ENCODE results near the gene SCGB1C1. TPM values are rescaled to one million over a fixed set of nuclear protein-coding genes. Genes with fewer than 3 reads are reported as not detected.
A peak's percentile ranks its signal among the peaks of the same experiment; 100 is the strongest.

The SCGB1C1 gene
- total RNA-seq, 1 experiment from 2014 or later: not detected

DNA sequence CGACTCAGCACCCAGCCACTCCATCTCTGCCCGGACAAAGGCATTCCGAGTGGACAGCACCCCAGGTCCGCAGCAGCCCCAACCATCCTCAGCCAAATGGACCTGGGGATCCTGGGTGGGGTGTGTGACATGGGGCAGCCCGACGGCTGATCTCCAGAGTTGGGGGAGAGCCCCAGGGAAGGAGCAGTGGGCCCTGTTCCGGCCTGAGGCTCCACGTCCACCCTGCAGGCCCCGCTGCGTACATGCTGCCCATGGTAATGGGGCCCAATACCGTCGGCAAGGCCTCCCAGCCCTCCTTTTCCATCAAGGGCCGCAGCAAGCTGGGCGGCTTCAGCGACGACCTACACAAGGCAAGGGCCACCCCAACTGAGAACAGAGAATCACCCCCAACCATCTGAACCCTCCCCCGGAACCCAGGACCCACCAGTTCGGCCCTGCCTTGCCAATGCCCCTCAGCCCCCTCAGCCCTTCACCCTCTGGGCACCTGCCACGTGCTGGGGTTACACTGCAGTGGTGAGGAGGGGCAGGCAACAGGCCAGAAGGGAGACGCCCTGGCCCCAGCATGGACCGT is 5.4 kb downstream of the SCGB1C1 start:
- ChIA-PET CTCF (no interaction called here), RAD21 (ENCODE audit: low non-redundant PET in 1 of 2, low total read pairs in 2 of 2, uncharacterized antibody in 2 of 2, unreplicated experiment in 2 of 2) (no interaction called here), POLR2A (no interaction called here)
- intact Hi-C loops (cut with micrococcal nuclease): no loop called here
- Histone ChIP-seq H3K79me2 (ENCODE audit: insufficient read depth, low read length) (no peaks in the 10 kb centered on the region), H2AFZ (ENCODE audit: low read depth, low read length, poor library complexity, severe bottlenecking) (no peak overlapping the region), H3K36me3 (ENCODE audit: control insufficient read depth in 1 of 2, insufficient read depth in 2 of 2, low read length in 2 of 2) (no peaks in the 10 kb centered on the region), H3K4me2 (ENCODE audit: low read length) (no peak overlapping the region), H3K4me3 (replicated peaks in 1 of 2; ENCODE audit: low read depth in 1 of 2, low read length in 2 of 2) (no peak overlapping the region), H3K9me2 (ENCODE audit: insufficient read depth) (no peaks in the 10 kb centered on the region), H3K27ac (ENCODE audit: low read depth, low read length) (no peak overlapping the region), H4K20me1 (ENCODE audit: insufficient read depth) (no peaks in the 10 kb centered on the region), H3K27me3 (ENCODE audit: insufficient read depth, low read length) (no peaks in the 10 kb centered on the region), H3K9ac (ENCODE audit: low read length) (no peak overlapping the region), H3K4me1 (ENCODE audit: control insufficient read depth in 1 of 2, insufficient read depth in 2 of 2, low read length in 2 of 2) (no peaks in the 10 kb centered on the region), H3K9me3 (ENCODE audit: control insufficient read depth in 1 of 2, insufficient read depth in 1 of 2, low read depth in 1 of 2, low read length in 2 of 2) (no peaks in the 10 kb centered on the region)
- DNase-seq (ENCODE audit: low read depth, low spot score) (no peak), ATAC-seq (no peak)
- BruUV-seq (replicated peaks): no TSS peak
- TF ChIP-seq JUND (IDR thresholded peaks at IDR 0.05): no peak
- no peak for TF ChIP-seq POLR2A (IDR thresholded peaks at IDR 0.05; ENCODE audit: borderline replicate concordance, extremely low read depth, insufficient read depth, insufficient read length)
- TF ChIP-seq, protein P1, sequence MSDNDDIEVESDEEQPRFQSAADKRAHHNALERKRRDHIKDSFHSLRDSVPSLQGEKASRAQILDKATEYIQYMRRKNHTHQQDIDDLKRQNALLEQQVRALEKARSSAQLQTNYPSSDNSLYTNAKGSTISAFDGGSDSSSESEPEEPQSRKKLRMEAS (IDR thresholded peaks at IDR 0.05): no peak
- no peak for TF ChIP-seq YY1 (IDR thresholded peaks at IDR 0.05; ENCODE audit: extremely low read depth, insufficient replicate concordance, low read depth, low read length)
- TF ChIP-seq CBX3 (IDR thresholded peaks at IDR 0.05; ENCODE audit: low read depth): no peak

DNA sequence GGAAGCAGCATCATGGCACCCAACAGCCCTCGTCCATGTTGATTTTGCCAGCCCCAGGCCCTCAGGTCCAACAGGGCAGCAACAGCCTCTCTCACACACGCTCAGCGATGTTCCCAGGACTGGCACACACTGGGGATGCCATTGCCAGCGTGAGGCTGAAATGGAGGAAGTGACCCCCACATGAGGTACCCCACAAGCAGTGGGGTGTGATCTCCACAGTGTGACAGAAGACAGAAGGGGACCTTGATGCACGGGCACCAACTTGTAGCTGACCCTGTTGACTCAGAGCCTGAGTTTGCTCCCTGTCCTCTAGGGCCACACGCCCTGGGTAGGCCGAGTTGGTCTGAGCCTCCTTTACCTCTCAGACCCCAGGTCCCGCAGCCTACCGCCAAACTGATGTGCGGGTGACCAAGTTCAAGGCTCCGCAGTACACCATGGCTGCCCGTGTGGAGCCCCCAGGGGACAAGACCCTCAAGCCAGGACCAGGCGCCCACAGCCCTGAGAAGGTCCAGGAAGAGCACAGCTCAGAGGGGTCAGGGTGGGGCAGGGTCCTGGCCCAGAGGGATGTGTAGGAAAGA is 6.2 kb downstream of the SCGB1C1 start:
- Histone ChIP-seq H3K27me3 (ENCODE audit: insufficient read depth, low read length) (no peaks in the 10 kb centered on the region), H3K4me3 (replicated peaks in 1 of 2; ENCODE audit: low read depth in 1 of 2, low read length in 2 of 2) (no peak overlapping the region), H3K9ac (ENCODE audit: low read length) (no peak overlapping the region), H3K9me3 (ENCODE audit: control insufficient read depth in 1 of 2, insufficient read depth in 1 of 2, low read depth in 1 of 2, low read length in 2 of 2) (no peaks in the 10 kb centered on the region), H2AFZ (ENCODE audit: low read depth, low read length, poor library complexity, severe bottlenecking) (no peak overlapping the region), H3K27ac (ENCODE audit: low read depth, low read length) (no peak overlapping the region), H3K4me2 (ENCODE audit: low read length) (no peak overlapping the region), H4K20me1 (ENCODE audit: insufficient read depth) (no peaks in the 10 kb centered on the region), H3K79me2 (ENCODE audit: insufficient read depth, low read length) (no peaks in the 10 kb centered on the region), H3K9me2 (ENCODE audit: insufficient read depth) (no peaks in the 10 kb centered on the region), H3K36me3 (ENCODE audit: control insufficient read depth in 1 of 2, insufficient read depth in 2 of 2, low read length in 2 of 2) (peaks cover 0 to 2% of the 10 kb centered on the region in 2 experiments; a peak in 2 of 4 replicates), H3K4me1 (ENCODE audit: control insufficient read depth in 1 of 2, insufficient read depth in 2 of 2, low read length in 2 of 2) (no peaks in the 10 kb centered on the region)
- CTCF ChIA-PET: no interaction called here
- ATAC-seq: no peak
- POLR2A ChIA-PET: no interaction called here
- intact Hi-C loops (cut with micrococcal nuclease): no loop called here
- RAD21 ChIA-PET (ENCODE audit: low non-redundant PET in 1 of 2, low total read pairs in 2 of 2, uncharacterized antibody in 2 of 2, unreplicated experiment in 2 of 2): no interaction called here
- DNase-seq (ENCODE audit: low read depth, low spot score): no peak
- TF ChIP-seq EGR1 (IDR thresholded peaks at IDR 0.05; ENCODE audit: low read depth) (no peak), EZH2 (IDR thresholded peaks at IDR 0.05) (no peak), POLR2AphosphoS5 (IDR thresholded peaks at IDR 0.05; ENCODE audit: low read depth, low read length) (0 out of 2 replicates have a peak, but pooled peaks have one; percentile 11), EZH2phosphoT487 (IDR thresholded peaks at IDR 0.05; ENCODE audit: borderline replicate concordance) (no peak), ELF1 (IDR thresholded peaks at IDR 0.05; ENCODE audit: borderline replicate concordance, low read depth) (no peak)
- no TSS peak for BruUV-seq (replicated peaks)
